Measurements from ENCODE around the gene ZNF273. TPM values are rescaled to one million over a fixed set of nuclear protein-coding genes. Genes with fewer than 3 reads are reported as not detected.

Gene ZNF273
- total RNA-seq, 1 experiment from 2014 or later, result 17.9 TPM

DNA sequence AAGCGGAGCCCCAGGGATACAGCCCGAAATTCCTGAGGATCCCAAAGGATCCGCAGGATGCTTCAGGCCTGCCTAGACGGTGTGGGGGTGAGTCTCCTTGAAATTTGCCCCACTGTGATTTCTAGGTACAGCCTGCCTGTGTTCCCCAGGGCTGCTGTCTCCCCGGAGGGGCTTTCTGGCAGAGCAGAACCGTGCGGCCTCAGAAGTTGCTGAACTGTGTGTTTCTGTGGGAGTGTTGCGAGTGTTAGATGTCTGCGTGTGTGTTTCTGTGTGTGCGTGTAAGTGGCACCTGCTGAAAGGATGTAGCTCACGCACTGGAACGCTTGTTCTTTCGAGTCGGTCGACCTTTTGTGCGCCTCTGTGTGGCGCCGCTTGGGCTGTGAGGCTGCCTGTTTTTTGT, 27.8 kb upstream of the ZNF273 start:
- H3K27ac ChIP-seq (ENCODE audit: insufficient read length, low read depth, low read length), result no peak overlapping the region
- no peaks in the 10 kb centered on the region for H3K79me1 ChIP-seq (ENCODE audit: insufficient read depth, low read depth, low read length, poor library complexity, severe bottlenecking)
- H4K8ac ChIP-seq (replicated peaks; ENCODE audit: insufficient read length, low read depth, low read length), result no peak overlapping the region
- H3K4me3 Mint-ChIP-seq, result 0 out of 5 replicates have a peak overlapping the region, but pooled peaks of 1 of the 2 experiments have one; percentile 20
- no peak overlapping the region for H3K9ac ChIP-seq (ENCODE audit: extremely low read depth, insufficient read length, low read length)
- H4K5ac ChIP-seq (ENCODE audit: insufficient read length, low read depth, low read length), result no peak overlapping the region
- H3K4me1 ChIP-seq (ENCODE audit: insufficient read depth, low read length), result no peaks in the 10 kb centered on the region
- TF ChIP-seq CTCF (conservative IDR thresholded peaks at IDR 0.05), result no peak
- H2BK15ac ChIP-seq (ENCODE audit: low read depth, low read length), result no peak overlapping the region
- H3K27me3 ChIP-seq (ENCODE audit: insufficient read depth, low read length), result no peaks in the 10 kb centered on the region; the same call in 1 of the 2 replicates
- H2BK5ac ChIP-seq (ENCODE audit: insufficient read length, low read length), result no peak overlapping the region
- H3K23me2 ChIP-seq (ENCODE audit: insufficient read length, low read depth, low read length, poor library complexity, severe bottlenecking), result no peaks in the 10 kb centered on the region
- 0 out of 4 replicates have a peak, but pooled peaks cover 0 to 3% of the 10 kb centered on the region in 2 experiments for H3K4me1 Mint-ChIP-seq
- H3K4me2 ChIP-seq (ENCODE audit: insufficient read depth, insufficient read length, low read length), result no peak overlapping the region
- no peak overlapping the region for H4K91ac ChIP-seq (ENCODE audit: insufficient read length, low read depth, low read length)
- H3K4ac ChIP-seq (ENCODE audit: low read depth, low read length), result no peak overlapping the region
- no peak overlapping the region for H2BK120ac ChIP-seq (ENCODE audit: low read depth, low read length, poor library complexity, severe bottlenecking)
- no peak overlapping the region for H2AFZ ChIP-seq (ENCODE audit: low read length)
- H4K20me1 ChIP-seq (ENCODE audit: control insufficient read depth, insufficient read depth, insufficient read length), result no peaks in the 10 kb centered on the region
- H3K14ac ChIP-seq (ENCODE audit: insufficient read depth, low read length), result no peak overlapping the region
- no peaks in the 10 kb centered on the region for H3K79me2 ChIP-seq (ENCODE audit: insufficient read depth, low read length)
- peaks cover 57% of the 10 kb centered on the region for H3K27me3 Mint-ChIP-seq (ENCODE audit: low read depth)
- H3K23ac ChIP-seq (ENCODE audit: insufficient read length, low read depth, low read length), result no peak overlapping the region
- no peak for DNase-seq
- no peak overlapping the region for H2AK5ac ChIP-seq (ENCODE audit: insufficient read length, low read length)
- no CpG with 5 or more reads among the region's 18 CpGs for WGBS (ENCODE audit: extremely low coverage, insufficient read length, low lambda C conversion rate)
- no peak overlapping the region for H3K27ac Mint-ChIP-seq
- peaks cover 75 to 86% of the 10 kb centered on the region in 2 experiments for H3K9me3 Mint-ChIP-seq
- no peak overlapping the region for H3T11ph ChIP-seq (ENCODE audit: low read length)
- no peak overlapping the region for H2BK12ac ChIP-seq (ENCODE audit: insufficient read length, low read depth, low read length)
- no peaks in the 10 kb centered on the region for H3K9me3 ChIP-seq (ENCODE audit: control insufficient read depth, low read depth, low read length)
- H3K18ac ChIP-seq (ENCODE audit: insufficient read length, low read depth, low read length), result no peak overlapping the region
- H3K56ac ChIP-seq (ENCODE audit: insufficient read length, low read depth, low read length), result no peak overlapping the region
- no peak overlapping the region for H2BK20ac ChIP-seq (ENCODE audit: low read depth, low read length, poor library complexity, severe bottlenecking)
- H3K36me3 Mint-ChIP-seq (ENCODE audit: insufficient read depth in 1 of 3, low read depth in 3 of 3), result peaks cover 4 to 10% (median 6%) of the 10 kb centered on the region in 3 experiments; a peak in 5 of 7 replicates
